ENCODE results near the gene U2AF1L4. TPM values are rescaled to one million over a fixed set of nuclear protein-coding genes. Genes with fewer than 3 reads are reported as not detected.

The U2AF1L4 gene
- total and polyA plus RNA-seq, 2 of the 4 experiments (the other 2 are of a cell fraction), result 6.1 to 15.0 TPM

DNA sequence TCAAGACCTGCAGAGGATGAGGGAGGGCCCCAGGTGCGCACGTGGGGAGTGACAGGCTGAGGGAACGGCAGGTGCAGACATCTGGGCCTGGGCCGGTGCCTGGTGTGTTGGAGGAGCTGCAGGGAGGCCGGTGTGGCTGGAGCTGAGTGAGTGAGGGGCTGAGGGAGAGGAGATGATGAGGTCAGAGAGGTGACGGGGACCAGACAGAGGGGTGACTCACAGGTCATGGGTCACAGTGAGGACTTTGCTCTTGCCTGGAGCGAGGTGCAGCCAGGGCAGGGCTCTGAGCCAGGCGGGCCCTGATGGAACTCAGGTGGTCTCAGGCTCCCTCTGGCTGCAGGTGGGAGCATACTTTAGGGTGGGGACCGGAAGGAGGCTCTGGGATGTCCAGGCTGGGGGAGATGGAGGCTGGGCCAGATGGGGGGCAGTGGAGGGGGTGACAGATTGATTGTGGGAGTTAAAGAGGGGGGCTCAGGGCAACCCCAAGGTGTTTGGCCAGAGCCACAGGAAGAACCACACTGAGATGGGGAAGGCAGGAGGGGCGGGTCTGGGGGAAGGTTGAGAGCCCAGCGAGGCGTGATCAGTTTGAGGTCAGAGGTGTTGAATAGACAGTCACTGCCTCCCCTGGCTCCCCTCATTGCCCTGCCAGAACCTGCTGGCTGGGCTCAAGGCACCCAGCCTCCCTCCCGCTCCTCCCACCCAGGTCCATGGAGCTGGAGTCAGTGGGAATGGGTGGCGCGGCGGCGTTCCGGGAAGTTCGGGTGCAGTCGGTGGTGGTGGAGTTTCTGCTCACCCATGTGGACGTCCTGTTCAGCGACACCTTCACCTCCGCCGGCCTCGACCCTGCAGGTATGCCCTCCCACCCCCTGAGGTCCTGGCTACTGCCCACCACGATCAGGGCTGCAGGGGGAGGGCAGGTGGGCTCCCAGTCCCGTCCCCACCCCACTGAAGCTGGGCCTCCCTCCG, 38.5 kb upstream of the U2AF1L4 start:
- BruUV-seq (replicated peaks), result no TSS peak
- Histone ChIP-seq H4K8ac (ENCODE audit: low read depth in 2 of 2, low read length in 2 of 2) (no peak overlapping the region), H4K91ac (ENCODE audit: insufficient read depth, low read depth, low read length) (no peak overlapping the region), H4K20me1 (ENCODE audit: insufficient read depth, low read length) (no peaks in the 10 kb centered on the region), H3K9me1 (ENCODE audit: insufficient read depth, low read length) (no peaks in the 10 kb centered on the region), H3K27me3 (ENCODE audit: control insufficient read depth, insufficient read depth, low read length) (no peaks in the 10 kb centered on the region), H3K4me2 (ENCODE audit: low read depth, low read length) (no peak overlapping the region), H3K4me1 (ENCODE audit: control insufficient read depth, insufficient read depth, low read length) (no peaks in the 10 kb centered on the region), H3K56ac (ENCODE audit: extremely low read depth, insufficient read depth, low read length) (no peak overlapping the region), H4K5ac (ENCODE audit: low read depth, low read length) (no peak overlapping the region), H3K23ac (ENCODE audit: low read depth, low read length) (no peak overlapping the region), H3K4ac (ENCODE audit: low read depth, low read length) (no peak overlapping the region), H2BK15ac (ENCODE audit: low read depth, low read length) (no peak overlapping the region), H3K79me1 (ENCODE audit: low read depth in 1 of 2, low read length in 2 of 2) (no peaks in the 10 kb centered on the region), H2BK120ac (ENCODE audit: low read depth, low read length) (no peak overlapping the region), H2AK5ac (ENCODE audit: low read depth, low read length) (no peak overlapping the region), H2BK5ac (ENCODE audit: low read depth, low read length, poor library complexity, severe bottlenecking) (no peak overlapping the region), H3K9me3 (ENCODE audit: control insufficient read depth, insufficient read depth, low read length) (no peaks in the 10 kb centered on the region), H3K27ac (ENCODE audit: insufficient read depth, low read length) (no peak overlapping the region), H3K4me3 (ENCODE audit: insufficient read depth, low read depth, low read length) (no peak overlapping the region), H2AK9ac (replicated peaks; ENCODE audit: low read depth, low read length, poor library complexity) (no peak overlapping the region), H3K18ac (ENCODE audit: low read depth, low read length) (no peak overlapping the region), H3K14ac (replicated peaks; ENCODE audit: low read depth, low read length) (no peak overlapping the region), H2AFZ (replicated peaks; ENCODE audit: low read length, poor library complexity) (no peak overlapping the region), H2BK20ac (ENCODE audit: low read depth, low read length) (no peak overlapping the region), H3K36me3 (ENCODE audit: control insufficient read depth, insufficient read depth, low read length) (peaks cover 14% of the 10 kb centered on the region), H3K9ac (ENCODE audit: low read depth, low read length) (no peak overlapping the region)
- ChIA-PET POLR2A (ENCODE audit: unreplicated experiment) (no interaction called here), CTCF (no interaction called here)
- in situ Hi-C loops (cut with MboI; ENCODE audit: low sequenced_read_pairs) (no loop called here), intact Hi-C loops (cut with micrococcal nuclease) (no loop called here), dilution Hi-C loops (cut with HindIII; ENCODE audit: low sequenced_read_pairs, unreplicated experiment) (no loop called here)
- 66% methylated on average over 10 of the region's 28 CpGs; no CpG with 5 or more reads in 1 of the 2 experiments for WGBS, 2 experiments (ENCODE audit: extremely low coverage in 2 of 2, insufficient read length in 1 of 2)
- ATAC-seq (ENCODE audit: low read depth) (no peak), DNase-seq (no peak)
- TF ChIP-seq CTCF (conservative IDR thresholded peaks at IDR 0.05; ENCODE audit: low read depth, low read length) (no peak), CHD1 (IDR thresholded peaks at IDR 0.05; ENCODE audit: low read depth, low read length) (no peak), RAD21 (IDR thresholded peaks at IDR 0.05; ENCODE audit: low read length) (no peak), NFE2L2 (IDR thresholded peaks at IDR 0.05; ENCODE audit: low read depth, low read length) (no peak)
